SK-N-MC (cell line): ENCODE measurements around the gene TWNK.
A peak's percentile ranks its signal among the peaks of the same experiment; 100 is the strongest.

Experiments
- DNase-seq: peaks from one replicate; pipeline ENCODE4 v3.0.0-alpha.2; 2011; ENCODE audit warnings: low read depth, low spot score
- H3K27ac ChIP-seq: fragments of 200-600 bp; sonication (generic); 2 replicates; pipeline ENCODE4 v1.5.1; 2016; ENCODE audit warnings: mixed run types
- H3K36me3 ChIP-seq: fragments of 200-600 bp; sonication (generic); 2 replicates; pipeline ENCODE4 v1.6.1; 2017; ENCODE audit warnings: antibody characterized with exemption, low read length, mixed read lengths; ENCODE audit not compliant: insufficient read depth
- H3K4me3 ChIP-seq: fragments of 200-600 bp; sonication (generic); 2 replicates; pipeline ENCODE4 v1.5.1; 2016
- H3K9ac ChIP-seq: fragments of 200-600 bp; sonication (generic); 2 replicates; pipeline ENCODE4 v1.8.0; 2017; ENCODE audit warnings: mixed run types, mixed read lengths; ENCODE audit not compliant: insufficient read length
- H3K9me3 ChIP-seq: fragments of 200-600 bp; sonication (generic); 2 replicates; pipeline ENCODE4 v1.6.1; 2017; ENCODE audit warnings: low read depth, mild to moderate bottlenecking, antibody characterized with exemption, low read length, moderate library complexity, mixed read lengths
- EZH2 ChIP-seq: fragments of 200-600 bp; sonication (generic); IDR thresholded peaks from one replicate; pipeline ENCODE4 v1.6.1; 2017; ENCODE audit warnings: antibody characterized with exemption
- FOXP2 ChIP-seq: optimal IDR thresholded peaks from 2 replicates; pipeline ENCODE3; 2011; ENCODE audit warnings: mild to moderate bottlenecking, moderate library complexity; ENCODE audit not compliant: insufficient read depth; ENCODE audit errors: extremely low read length, control extremely low read depth
- POLR2AphosphoS5 ChIP-seq: IDR thresholded peaks from 2 replicates; pipeline ENCODE4 v1.6.1; 2012; ENCODE audit warnings: mild to moderate bottlenecking, low read depth, low read length, borderline replicate concordance

TWNK gene

GRCh38 chr10:100986952-100987684 lies at the start of gene TWNK, which contains the start of gene MRPL43:
TSS of gene TWNK (plus strand) at chr10:100987543. CDS start at chr10:100988211, 668 bp downstream.
TSS of gene MRPL43 (minus strand) at chr10:100987497. CDS start at chr10:100987443, 54 bp downstream.
- Histone ChIP-seq H3K9me3 (no peaks in the 10 kb centered on the region), H3K27ac (no peak within 1 kb of the TSS), H3K9ac (peak within 1 kb of the TSS; percentile 92), H3K36me3 (peaks cover 27% of the 10 kb centered on the region), H3K4me3 (peak within 1 kb of the TSS; percentile 90)
- TF ChIP-seq POLR2AphosphoS5 (peak; percentile 73; the same call in 1 of the 2 replicates), FOXP2 (no peak), EZH2 (no peak)
- DNase-seq = peak; percentile 12

GRCh38 chr10:100939763-100940344 lies 47.5 kb upstream of the TWNK start:
- Histone ChIP-seq H3K36me3 (peaks cover 28% of the 10 kb centered on the region; the same call in 1 of the 2 replicates), H3K9me3 (no peaks in the 10 kb centered on the region), H3K9ac (no peak overlapping the region), H3K4me3 (no peak overlapping the region), H3K27ac (no peak overlapping the region)
- no peak for DNase-seq
- TF ChIP-seq FOXP2 = no peak
- no peak for TF ChIP-seq POLR2AphosphoS5
- no peak for TF ChIP-seq EZH2

- H3K9me3 ChIP-seq = no peaks in the 10 kb centered on the region
- H3K36me3 ChIP-seq = peaks cover 33% of the 10 kb centered on the region; the same call in 1 of the 2 replicates
- no peak overlapping the region for H3K4me3 ChIP-seq
- DNase-seq = no peak
- H3K9ac ChIP-seq = no peak overlapping the region
- no peak overlapping the region for H3K27ac ChIP-seq
- TF ChIP-seq POLR2AphosphoS5 (no peak), FOXP2 (no peak), EZH2 (no peak)
Measured at GRCh38 chr10:100942229-100942628, 45.1 kb upstream of the TWNK start.

GRCh38 chr10:100943508-100943907 lies 43.8 kb upstream of the TWNK start:
- no peak for DNase-seq
- H3K36me3 ChIP-seq = peaks cover 32% of the 10 kb centered on the region
- no peak overlapping the region for H3K9ac ChIP-seq
- H3K9me3 ChIP-seq = no peaks in the 10 kb centered on the region
- H3K27ac ChIP-seq = no peak overlapping the region
- TF ChIP-seq EZH2 = no peak
- no peak for TF ChIP-seq FOXP2
- TF ChIP-seq POLR2AphosphoS5 = no peak
- no peak overlapping the region for H3K4me3 ChIP-seq

- Histone ChIP-seq H3K36me3 (peaks cover 31% of the 10 kb centered on the region), H3K9me3 (no peaks in the 10 kb centered on the region), H3K4me3 (no peak overlapping the region), H3K27ac (no peak overlapping the region), H3K9ac (no peak overlapping the region)
- no peak for DNase-seq
- no peak for TF ChIP-seq POLR2AphosphoS5
- no peak for TF ChIP-seq FOXP2
- no peak for TF ChIP-seq EZH2
Measured at GRCh38 chr10:100945754-100946153, 41.6 kb upstream of the TWNK start.

GRCh38 chr10:100948916-100949315 lies 38.4 kb upstream of the TWNK start:
- Histone ChIP-seq H3K9me3 (no peaks in the 10 kb centered on the region), H3K9ac (no peak overlapping the region), H3K36me3 (peaks cover 29% of the 10 kb centered on the region), H3K4me3 (no peak overlapping the region), H3K27ac (no peak overlapping the region)
- TF ChIP-seq EZH2 (no peak), FOXP2 (no peak), POLR2AphosphoS5 (no peak)
- no peak for DNase-seq

- no peak overlapping the region for H3K9ac ChIP-seq
- TF ChIP-seq FOXP2 = no peak
- no peak for TF ChIP-seq EZH2
- TF ChIP-seq POLR2AphosphoS5 = no peak
- peaks cover 31% of the 10 kb centered on the region for H3K36me3 ChIP-seq
- no peaks in the 10 kb centered on the region for H3K9me3 ChIP-seq
- DNase-seq = no peak
- H3K27ac ChIP-seq = no peak overlapping the region
- H3K4me3 ChIP-seq = no peak overlapping the region
Measured at GRCh38 chr10:100960251-100960650, 27.1 kb upstream of the TWNK start.

GRCh38 chr10:100962351-100963080 lies 24.8 kb upstream of the TWNK start:
- peaks cover 29% of the 10 kb centered on the region for H3K36me3 ChIP-seq
- H3K9me3 ChIP-seq = no peaks in the 10 kb centered on the region
- no peak overlapping the region for H3K4me3 ChIP-seq
- TF ChIP-seq FOXP2 = no peak
- no peak for TF ChIP-seq EZH2
- TF ChIP-seq POLR2AphosphoS5 = no peak
- DNase-seq = no peak
- no peak overlapping the region for H3K9ac ChIP-seq
- H3K27ac ChIP-seq = no peak overlapping the region
